Activated CD4-positive, alpha-beta T cell treated with anti-CD3 and anti-CD28 coated beads for 36 hours (primary cell): ENCODE results near the gene RFX1. TPM values are rescaled to one million over a fixed set of nuclear protein-coding genes. Genes with fewer than 3 reads are reported as not detected.

Experiments used
- ATAC-seq: fragments of 200-7000 bp; cut with Tn5 transposase; one replicate; pipeline ENCODE4 v1.10.0; 2021; ENCODE audit warnings: mild to moderate bottlenecking, moderate library complexity
- CTCF ChIA-PET: fragments of 350-600 bp; sonication (Branson Sonifier 250); formaldehyde crosslinking; loops from one replicate; lab custom pipeline; 2021; ENCODE audit warnings: antibody characterized with exemption; lab: Charles Lee
- POLR2A ChIA-PET: fragments of 350-600 bp; sonication (Branson Sonifier 250); formaldehyde crosslinking; loops from one replicate; lab custom pipeline; 2021; ENCODE audit warnings: antibody characterized with exemption, inconsistent platforms; lab: Charles Lee
- DNase-seq: peaks from one replicate; pipeline ENCODE4 v3.0.0-alpha.2; 2020
- H3K27ac Mint-ChIP-seq: one replicate; pipeline ENCODE4 v1.8.0; 2021; ENCODE audit warnings: mixed read lengths
- H3K27me3 Mint-ChIP-seq: one replicate; pipeline ENCODE4 v1.8.0; 2021; ENCODE audit warnings: mixed read lengths
- H3K36me3 Mint-ChIP-seq: one replicate; pipeline ENCODE4 v1.8.0; 2021; ENCODE audit warnings: low read depth, mixed read lengths
- H3K4me1 Mint-ChIP-seq: one replicate; pipeline ENCODE4 v1.8.0; 2021; ENCODE audit warnings: mixed read lengths
- H3K4me3 Mint-ChIP-seq: one replicate; pipeline ENCODE4 v1.8.0; 2021; ENCODE audit warnings: mild to moderate bottlenecking, moderate library complexity, mixed read lengths
- H3K9me3 Mint-ChIP-seq: one replicate; pipeline ENCODE4 v1.8.0; 2021; ENCODE audit warnings: low read depth, mixed read lengths
- intact Hi-C, 2 experiments: fragments of 100-400 bp; cut with DNase I in 1 of 2; cut with micrococcal nuclease in 1 of 2; formaldehyde crosslinking; loops; one replicate each; pipeline versions ENCODE4 v1.14.2 to v1.15.1; 2022 to 2024; cut with DNase I, micrococcal nuclease
- total RNA-seq, 2 experiments: library from RNA; stranded (reverse); gene quantifications; one replicate each; pipeline ENCODE4 v1.2.3, GENCODE V29; 2021

The RFX1 gene
- total RNA-seq, 2 experiments from 2014 or later: 14.2 to 15.3 TPM

DNA sequence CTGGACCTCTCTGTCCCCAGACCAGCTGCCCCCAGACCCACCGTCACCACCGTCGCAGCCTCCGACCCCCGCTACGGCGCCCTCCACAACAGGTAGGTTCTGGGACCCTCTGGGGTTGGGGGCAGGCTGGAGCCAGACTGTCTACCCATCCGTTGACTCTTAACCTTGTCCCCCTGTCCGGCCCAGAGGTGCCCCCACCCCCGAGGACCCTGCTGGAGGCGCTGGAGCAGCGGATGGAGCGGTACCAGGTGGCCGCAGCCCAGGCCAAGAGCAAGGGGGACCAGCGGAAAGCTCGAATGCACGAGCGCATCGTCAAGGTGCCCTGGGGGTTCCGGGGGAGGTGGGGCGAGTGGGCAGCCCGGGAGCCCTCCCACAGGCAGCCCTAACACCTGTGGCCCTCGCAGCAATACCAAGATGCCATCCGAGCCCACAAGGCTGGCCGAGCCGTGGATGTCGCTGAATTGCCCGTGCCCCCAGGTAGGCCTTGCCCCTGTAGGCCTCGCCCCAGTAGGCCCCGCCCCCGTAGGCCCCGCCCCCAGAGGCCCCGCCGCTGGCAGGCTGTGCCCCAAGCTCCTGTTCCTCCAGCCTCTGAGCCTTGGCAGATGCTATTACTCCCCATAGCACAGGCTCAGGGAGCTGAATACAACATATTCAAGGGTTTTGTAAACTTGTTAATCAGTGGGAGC is 87.3 kb downstream of the RFX1 start:
- DNase-seq: peak; percentile 23
- peaks cover 42% of the 10 kb centered on the region for H3K36me3 Mint-ChIP-seq
- no peak overlapping the region for H3K27ac Mint-ChIP-seq
- H3K9me3 Mint-ChIP-seq: peaks cover 6% of the 10 kb centered on the region
- ATAC-seq: no peak
- H3K27me3 Mint-ChIP-seq: no peaks in the 10 kb centered on the region
- H3K4me1 Mint-ChIP-seq: no peaks in the 10 kb centered on the region
- CTCF ChIA-PET: interaction anchor here (0.6 to 1.3 kb wide), 2 partner anchors 113 to 240 kb away, joined by 3 to 6 read pairs; partner anchors contain the start of gene IL27RA
- POLR2A ChIA-PET: no interaction called here
- no peak overlapping the region for H3K4me3 Mint-ChIP-seq
- intact Hi-C loops: no loop called here

DNA sequence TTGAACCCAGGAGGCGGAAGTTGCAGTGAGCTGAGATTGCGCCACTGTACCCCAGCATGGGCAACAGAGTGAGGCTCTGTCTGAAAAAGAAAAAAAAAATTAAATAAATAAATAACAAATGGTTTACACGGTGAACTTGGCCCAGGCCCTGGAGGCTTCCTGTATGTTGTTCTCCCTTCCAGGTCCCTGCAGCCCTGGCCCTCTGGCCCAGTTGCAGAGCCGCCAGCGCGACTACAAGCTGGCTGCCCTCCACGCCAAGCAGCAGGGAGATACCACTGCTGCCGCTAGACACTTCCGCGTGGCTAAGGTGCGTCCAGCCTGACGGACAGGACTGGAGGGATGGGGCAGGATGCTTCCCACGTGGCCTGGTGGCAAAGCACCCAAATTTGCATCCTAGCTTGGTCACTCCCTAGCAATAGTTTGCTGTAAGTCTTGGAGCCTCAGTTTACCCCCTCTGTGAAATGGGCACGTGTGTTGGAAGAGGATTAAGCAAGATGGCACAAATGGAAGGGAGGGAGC is 88.2 kb downstream of the RFX1 start:
- CTCF ChIA-PET: interaction anchor here (1.3 kb wide), 1 partner anchor 114 kb away, joined by 6 read pairs; the partner anchor contains the start of gene IL27RA
- no peak overlapping the region for H3K27ac Mint-ChIP-seq

DNA sequence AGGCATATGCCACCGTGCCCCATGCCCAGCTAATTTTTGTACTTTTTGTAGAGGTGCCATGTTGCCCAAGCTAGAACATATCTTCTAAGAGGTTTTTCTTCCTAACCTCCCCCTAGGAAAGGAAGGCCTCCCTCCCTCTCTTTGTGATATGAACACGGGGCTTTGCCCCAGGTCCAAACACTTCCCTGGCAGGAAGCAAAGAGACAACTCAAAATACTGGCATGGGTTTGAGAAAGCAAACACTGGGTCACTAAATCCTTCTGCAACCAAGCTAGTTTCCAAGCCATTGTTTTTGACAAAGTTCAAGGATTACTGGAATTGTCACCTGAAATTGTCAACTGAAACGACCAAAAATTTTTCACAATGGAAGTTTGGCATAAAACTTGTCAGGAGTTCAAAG is 91.3 kb downstream of the RFX1 start:
- ChIA-PET POLR2A (interaction anchor here (0.6 kb wide), 1 partner anchor 166 kb away, joined by 5 read pairs; no protein-coding TSS in a partner anchor), CTCF (interaction anchor here (0.6 to 1.2 kb wide), 2 partner anchors 217 to 1715 kb away, joined by 3 to 4 read pairs; no protein-coding TSS in a partner anchor)
- Mint-ChIP-seq H3K4me1 (no peaks in the 10 kb centered on the region), H3K36me3 (peaks cover 16% of the 10 kb centered on the region), H3K27ac (no peak overlapping the region), H3K27me3 (no peaks in the 10 kb centered on the region), H3K4me3 (no peak overlapping the region), H3K9me3 (no peaks in the 10 kb centered on the region)
- ATAC-seq (no peak), DNase-seq (no peak)
- intact Hi-C loops: no loop called here

More for the DNA sequence above, 88.2 kb downstream of the RFX1 start:
- no peak for DNase-seq
- H3K9me3 Mint-ChIP-seq: peaks cover 6% of the 10 kb centered on the region
- POLR2A ChIA-PET: no interaction called here
- peaks cover 38% of the 10 kb centered on the region for H3K36me3 Mint-ChIP-seq
- no peaks in the 10 kb centered on the region for H3K27me3 Mint-ChIP-seq
- intact Hi-C loops: no loop called here
- no peaks in the 10 kb centered on the region for H3K4me1 Mint-ChIP-seq
- no peak overlapping the region for H3K4me3 Mint-ChIP-seq
- no peak for ATAC-seq

DNA sequence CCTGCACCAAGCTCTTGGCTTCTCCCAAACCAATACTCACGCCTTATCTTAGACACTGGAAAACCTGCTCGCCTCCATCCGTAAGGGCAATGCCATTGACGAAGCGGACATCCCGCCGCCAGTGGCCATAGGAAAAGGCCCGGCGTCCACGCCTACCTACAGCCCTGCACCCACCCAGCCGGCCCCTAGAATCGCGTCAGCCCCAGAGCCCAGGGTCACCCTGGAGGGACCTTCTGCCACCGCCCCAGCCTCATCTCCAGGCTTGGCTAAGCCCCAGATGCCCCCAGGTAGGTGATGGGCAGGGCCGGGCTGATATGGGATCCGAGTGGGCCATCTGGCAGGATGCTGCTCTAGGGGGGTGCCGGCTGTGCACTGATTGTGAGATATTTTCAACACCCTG is 92.8 kb downstream of the RFX1 start:
- DNase-seq: no peak
- Mint-ChIP-seq H3K27ac (no peak overlapping the region), H3K4me3 (no peak overlapping the region), H3K27me3 (no peaks in the 10 kb centered on the region), H3K36me3 (peaks cover 16% of the 10 kb centered on the region), H3K4me1 (no peaks in the 10 kb centered on the region), H3K9me3 (no peaks in the 10 kb centered on the region)
- intact Hi-C loops: no loop called here
- no peak for ATAC-seq
- ChIA-PET POLR2A (no interaction called here), CTCF (interaction anchor here (1.0 kb wide), 1 partner anchor 135 kb away, joined by 3 read pairs; no protein-coding TSS in a partner anchor)

Other genes starting within 250 kb of the RFX1 start
- 10 to 100 TPM; 35.9 to 39.9 TPM for gene MRI1, start 241.8 kb downstream of the RFX1 start, total RNA-seq
- 100 to 1,000 TPM; 115 to 142 TPM for gene C19orf53, start 231.9 kb downstream of the RFX1 start, total RNA-seq
- gene ZSWIM4, start 210.9 kb downstream of the RFX1 start, total RNA-seq: 1 to 10 TPM; 5.6 to 5.8 TPM
- 1 to 10 TPM; 1.2 to 1.6 TPM for gene NANOS3, start 129.2 kb downstream of the RFX1 start, total RNA-seq
- 1 to 10 TPM; 5.3 to 5.5 TPM for gene BRME1, start 100.2 kb downstream of the RFX1 start, total RNA-seq
- 10 to 100 TPM; 30.2 to 34.3 TPM for gene CC2D1A, start 100.1 kb downstream of the RFX1 start, total RNA-seq
- gene PODNL1, start 67.9 kb downstream of the RFX1 start, total RNA-seq: under 1 TPM; 0.25 to 0.46 TPM
- gene DCAF15, start 53.8 kb downstream of the RFX1 start, total RNA-seq: 10 to 100 TPM; 55.8 to 61.6 TPM
- gene RLN3, start 21.8 kb upstream of the RFX1 start, total RNA-seq: not detected
- gene IL27RA, start 25.4 kb upstream of the RFX1 start, total RNA-seq: 10 to 100 TPM; 49.8 to 52.0 TPM
- gene PALM3, start 55.8 kb upstream of the RFX1 start, total RNA-seq: under 1 TPM in 1 of 2 experiments, not detected in 1; 0.16 TPM
- gene MISP3, start 66.5 kb upstream of the RFX1 start, total RNA-seq: 1 to 10 TPM; 1.1 to 1.6 TPM
- gene C19orf67, start 79.5 kb upstream of the RFX1 start, total RNA-seq: under 1 TPM; 0.21 to 0.39 TPM
- 10 to 100 TPM; 72.9 to 73.8 TPM for gene SAMD1, start 84.4 kb upstream of the RFX1 start, total RNA-seq
- 10 to 100 TPM; 58.1 to 68.7 TPM for gene PRKACA, start 111.4 kb upstream of the RFX1 start, total RNA-seq
- 10 to 100 TPM; 64.6 to 70.4 TPM for gene ASF1B, start 130.3 kb upstream of the RFX1 start, total RNA-seq
- gene ADGRL1, start 199.8 kb upstream of the RFX1 start, total RNA-seq: 10 to 100 TPM; 20.8 to 23.5 TPM